Type B pancreatic cell (in vitro differentiated cells): Measurements from ENCODE around the gene DAB2IP. TPM values are rescaled to one million over a fixed set of nuclear protein-coding genes. Genes with fewer than 3 reads are reported as not detected.
"Not testable (repeated sequence)": the region's sequence is repeated elsewhere in the genome, so short reads cannot be mapped to it uniquely, and the experiment has no call there.

ENCODE experiments used
- DNase-seq: peaks from one replicate; pipeline ENCODE4 v3.0.0; 2021; ENCODE audit warnings: mixed read lengths; ENCODE audit not compliant: unreplicated experiment; ENCODE audit errors: extremely low spot score
- H3K27ac Mint-ChIP-seq: 2 replicates; pipeline ENCODE4 v1.8.0; 2021; ENCODE audit warnings: mild to moderate bottlenecking, mixed read lengths
- H3K27me3 Mint-ChIP-seq: 2 replicates; pipeline ENCODE4 v1.8.0; 2021; ENCODE audit warnings: mixed read lengths
- H3K36me3 Mint-ChIP-seq: 2 replicates; pipeline ENCODE4 v1.8.0; 2021; ENCODE audit warnings: mixed read lengths
- H3K4me1 Mint-ChIP-seq: one replicate; pipeline ENCODE4 v1.8.0; 2021; ENCODE audit warnings: mixed read lengths; ENCODE audit not compliant: unreplicated experiment
- H3K4me3 Mint-ChIP-seq: 2 replicates; pipeline ENCODE4 v1.8.0; 2021; ENCODE audit warnings: mild to moderate bottlenecking, mixed read lengths
- H3K9me3 Mint-ChIP-seq: 2 replicates; pipeline ENCODE4 v1.8.0; 2021; ENCODE audit warnings: mixed read lengths
- CTCF ChIP-seq: fragments of 200-600 bp; sonication (generic); conservative IDR thresholded peaks from 2 replicates; pipeline ENCODE4 v1.5.0; 2021; ENCODE audit warnings: antibody characterized with exemption, mild to moderate bottlenecking
- total RNA-seq: library from RNA; stranded (reverse); gene quantifications from 2 replicates; pipeline ENCODE4 v1.2.1, GENCODE V29; 2021; ENCODE audit warnings: low replicate concordance

Gene DAB2IP
- total RNA-seq, 1 donor from 2014 or later, result 57.2 TPM

- DNase-seq, result no peak
- Mint-ChIP-seq H3K36me3 (no peaks in the 10 kb centered on the region), H3K4me3 (no peak overlapping the region), H3K27ac (peak overlapping the region; percentile 48), H3K27me3 (peaks cover 4% of the 10 kb centered on the region), H3K4me1 (peaks cover 28% of the 10 kb centered on the region), H3K9me3 (no peaks in the 10 kb centered on the region)
- TF ChIP-seq CTCF, result no peak
These were observed 35.2 kb upstream of the DAB2IP start for GRCh38 chr9:121616123-121616755.

- H3K36me3 Mint-ChIP-seq, result no peaks in the 10 kb centered on the region
These were observed 32.9 kb upstream of the DAB2IP start for GRCh38 chr9:121618504-121618903.

GRCh38 chr9:121618910-121619309 lies 32.5 kb upstream of the DAB2IP start:
- not testable (repeated sequence) for H3K27ac Mint-ChIP-seq, H3K9me3 Mint-ChIP-seq, H3K36me3 Mint-ChIP-seq

More at GRCh38 chr9:121618504-121618903, 32.9 kb upstream of the DAB2IP start:
- Mint-ChIP-seq H3K4me3 (no peak overlapping the region), H3K27me3 (peaks cover 4% of the 10 kb centered on the region), H3K9me3 (no peaks in the 10 kb centered on the region), H3K27ac (no peak overlapping the region), H3K4me1 (peaks cover 25% of the 10 kb centered on the region)
- no peak for TF ChIP-seq CTCF
- no peak for DNase-seq

GRCh38 chr9:121619545-121620324 lies 31.7 kb upstream of the DAB2IP start:
- TF ChIP-seq CTCF, result no peak
- Mint-ChIP-seq H3K9me3 (no peaks in the 10 kb centered on the region), H3K4me1 (peaks cover 21% of the 10 kb centered on the region), H3K27me3 (peaks cover 4% of the 10 kb centered on the region), H3K4me3 (no peak overlapping the region), H3K36me3 (no peaks in the 10 kb centered on the region), H3K27ac (no peak overlapping the region)
- no peak for DNase-seq

More at GRCh38 chr9:121618910-121619309, 32.5 kb upstream of the DAB2IP start:
- not testable (repeated sequence) for DNase-seq, H3K4me3 Mint-ChIP-seq, H3K27me3 Mint-ChIP-seq
- H3K4me1 Mint-ChIP-seq, result peaks cover 21% of the 10 kb centered on the region

GRCh38 chr9:121620325-121620673 lies 31.1 kb upstream of the DAB2IP start:
- H3K4me1 Mint-ChIP-seq, result peaks cover 21% of the 10 kb centered on the region
- H3K4me3 Mint-ChIP-seq, result no peak overlapping the region
- H3K9me3 Mint-ChIP-seq, result no peaks in the 10 kb centered on the region
- no peaks in the 10 kb centered on the region for H3K36me3 Mint-ChIP-seq
- no peak for TF ChIP-seq CTCF
- peaks cover 4% of the 10 kb centered on the region for H3K27me3 Mint-ChIP-seq
- no peak for DNase-seq
- no peak overlapping the region for H3K27ac Mint-ChIP-seq

GRCh38 chr9:121620777-121621449 lies 30.5 kb upstream of the DAB2IP start:
- Mint-ChIP-seq H3K27ac (peak overlapping the region; percentile 80), H3K4me1 (peaks cover 21% of the 10 kb centered on the region), H3K4me3 (no peak overlapping the region), H3K9me3 (no peaks in the 10 kb centered on the region), H3K36me3 (no peaks in the 10 kb centered on the region), H3K27me3 (peaks cover 4% of the 10 kb centered on the region)
- peak; percentile 74 for TF ChIP-seq CTCF
- no peak for DNase-seq
